IPS-20b (cell line): ENCODE results near the gene HTT-AS.

Source experiments
- H3K27ac ChIP-seq: one replicate; pipeline ENCODE4 v1.5.1; 2013; ENCODE audit warnings: low read length
- H3K27me3 ChIP-seq: 2 replicates; pipeline ENCODE4 v1.6.1; 2013; ENCODE audit warnings: mild to moderate bottlenecking, low read length, inconsistent platforms; ENCODE audit not compliant: insufficient read depth
- H3K36me3 ChIP-seq: 2 replicates; pipeline ENCODE4 v1.6.1; 2013; ENCODE audit warnings: low read depth, mild to moderate bottlenecking, inconsistent platforms, low read length, moderate library complexity; ENCODE audit not compliant: insufficient read depth
- H3K4me1 ChIP-seq: 2 replicates; pipeline ENCODE4 v1.6.1; 2013; ENCODE audit warnings: mild to moderate bottlenecking, control low read depth, inconsistent platforms, low read length, moderate library complexity; ENCODE audit not compliant: insufficient read depth
- H3K4me3 ChIP-seq: 2 replicates; pipeline ENCODE4 v1.5.1; 2013; ENCODE audit warnings: mild to moderate bottlenecking, low read length, inconsistent platforms
- H3K9ac ChIP-seq: 2 replicates; pipeline ENCODE4 v1.6.1; 2013; ENCODE audit warnings: low read depth, mild to moderate bottlenecking, inconsistent platforms, low read length, moderate library complexity
- H3K9me3 ChIP-seq: 2 replicates; pipeline ENCODE4 v1.6.1; 2013; ENCODE audit warnings: mild to moderate bottlenecking, low read depth, low read length, inconsistent platforms; ENCODE audit not compliant: insufficient read depth

Gene HTT-AS

DNA sequence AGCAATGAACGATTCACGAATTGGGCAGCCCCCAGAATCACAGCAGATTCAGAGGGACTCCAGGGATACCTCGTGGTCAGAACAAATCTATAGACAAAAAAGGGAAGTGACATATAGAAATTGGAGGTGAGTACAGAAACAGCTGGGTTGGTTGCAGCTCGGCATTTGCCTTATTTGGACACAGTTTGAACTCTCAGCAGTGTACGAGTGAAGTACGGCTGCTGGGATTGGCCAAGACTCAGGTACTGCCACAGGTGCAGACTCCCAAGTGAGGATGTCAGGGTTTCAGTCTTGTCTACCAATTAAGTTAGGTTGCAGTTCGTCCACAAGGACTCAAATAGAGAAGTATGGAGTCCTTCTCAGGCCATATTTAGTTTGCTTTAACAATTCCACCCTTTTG lies 28.2 kb downstream of the HTT-AS start:
- no peaks in the 10 kb centered on the region for H3K27me3 ChIP-seq
- no peak overlapping the region for H3K4me3 ChIP-seq
- no peak overlapping the region for H3K27ac ChIP-seq
- H3K4me1 ChIP-seq = no peaks in the 10 kb centered on the region
- H3K36me3 ChIP-seq = no peaks in the 10 kb centered on the region
- no peak overlapping the region for H3K9ac ChIP-seq
- no peaks in the 10 kb centered on the region for H3K9me3 ChIP-seq

DNA sequence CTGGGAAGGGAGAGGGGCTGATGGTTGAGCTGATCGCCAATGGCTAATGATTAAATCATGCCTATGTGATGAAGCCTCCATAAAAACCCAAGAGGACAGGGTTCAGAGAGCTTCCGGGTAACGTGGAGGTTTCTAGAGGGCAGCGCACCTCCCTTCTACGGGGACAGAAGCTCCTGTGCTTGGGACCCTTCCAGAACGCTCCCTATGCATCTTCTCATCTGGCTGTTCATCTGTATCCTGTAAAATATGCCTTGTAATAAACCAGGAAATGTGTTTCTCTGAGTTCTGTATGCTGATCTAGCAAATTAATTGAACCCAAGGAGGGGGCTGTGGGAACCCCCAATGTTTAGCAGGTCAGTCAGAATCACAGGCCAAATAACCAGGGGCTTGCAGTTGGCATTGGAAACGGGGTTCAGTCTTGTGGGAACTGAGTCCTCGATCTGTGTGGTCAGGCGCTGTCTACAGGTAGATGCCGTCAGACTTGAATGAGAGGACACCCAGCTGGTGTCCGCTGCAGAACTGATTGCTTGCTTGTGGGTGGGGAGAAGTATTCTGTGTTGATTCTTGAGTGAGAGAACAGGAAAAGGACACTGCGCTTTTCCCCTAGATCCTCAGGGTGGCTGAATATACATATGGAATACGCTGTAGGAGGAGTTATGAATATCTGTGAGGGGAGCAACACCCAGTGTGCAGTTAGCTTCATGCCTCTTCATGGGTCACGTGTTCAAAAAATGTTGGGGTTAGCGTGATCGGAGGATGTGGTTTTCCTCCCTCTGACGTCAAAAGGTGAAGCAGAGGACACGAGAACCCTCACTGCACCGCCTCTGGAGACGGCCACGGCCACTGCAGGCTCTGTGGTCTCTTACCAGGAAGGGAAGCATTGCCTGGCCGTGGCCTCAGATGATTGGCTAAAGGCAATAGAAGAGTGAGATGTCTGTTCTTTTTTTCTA lies 29.2 kb downstream of the HTT-AS start:
- Histone ChIP-seq H3K27me3 (no peaks in the 10 kb centered on the region), H3K4me1 (no peaks in the 10 kb centered on the region), H3K4me3 (no peak overlapping the region), H3K9ac (no peak overlapping the region), H3K27ac (no peak overlapping the region), H3K36me3 (no peaks in the 10 kb centered on the region), H3K9me3 (no peaks in the 10 kb centered on the region)

DNA sequence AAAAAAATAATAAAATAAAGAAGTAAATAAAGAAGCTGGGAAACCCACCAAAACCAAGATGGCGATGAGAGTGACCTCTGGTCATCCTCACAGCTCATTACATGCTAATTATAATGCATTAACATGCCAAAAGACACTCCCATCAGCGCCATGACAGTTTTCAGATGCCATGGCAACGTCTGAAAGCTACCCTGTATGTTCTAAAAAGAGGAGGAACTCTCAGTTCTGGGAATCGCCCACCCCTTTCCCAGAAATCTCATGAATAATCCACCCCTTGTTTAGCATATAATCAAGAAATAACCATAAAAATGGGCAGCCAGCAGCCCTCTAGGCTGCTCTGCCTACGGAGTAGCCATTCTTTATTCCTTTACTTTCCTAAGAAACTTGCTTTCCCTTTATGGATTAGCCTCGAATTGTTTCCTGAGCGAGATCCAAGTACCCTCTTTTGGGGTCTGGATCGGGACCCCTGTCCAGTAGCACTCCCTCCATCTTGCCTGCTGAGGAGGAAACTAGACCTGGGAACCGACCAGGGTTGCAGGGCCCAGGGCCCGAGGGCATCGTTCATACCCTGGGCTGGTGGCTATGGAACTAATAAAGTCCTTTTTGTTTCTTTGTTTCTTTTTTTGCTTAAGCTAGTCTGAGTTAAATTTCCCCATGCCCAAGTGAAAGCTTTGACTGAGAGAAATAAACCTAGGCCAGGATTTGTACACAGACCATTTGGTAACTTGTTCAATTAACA lies 30.9 kb downstream of the HTT-AS start:
- Histone ChIP-seq H3K4me1 (no peaks in the 10 kb centered on the region), H3K36me3 (no peaks in the 10 kb centered on the region), H3K9me3 (no peaks in the 10 kb centered on the region), H3K9ac (no peak overlapping the region), H3K27ac (no peak overlapping the region), H3K4me3 (no peak overlapping the region), H3K27me3 (no peaks in the 10 kb centered on the region)

DNA sequence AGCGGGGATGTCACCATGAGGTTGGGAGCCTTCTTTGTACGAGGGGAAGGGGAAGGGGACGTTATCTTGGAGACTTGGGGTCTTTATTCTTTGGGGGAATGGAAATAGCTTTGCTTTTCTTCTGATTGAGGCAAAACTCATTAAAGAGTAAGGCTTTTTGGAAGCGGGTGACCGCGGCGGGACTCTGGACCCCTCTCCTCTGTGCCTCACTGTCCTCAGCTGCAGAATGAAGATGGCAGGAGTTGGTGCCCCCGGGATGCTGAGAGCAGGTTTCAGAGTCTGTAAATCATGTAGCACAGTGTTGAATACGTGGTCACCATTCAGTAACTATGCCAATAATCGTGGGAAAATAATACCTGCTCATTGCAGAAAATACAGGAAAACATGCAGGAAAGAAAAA lies 32.1 kb downstream of the HTT-AS start:
- Histone ChIP-seq H3K4me1 (no peaks in the 10 kb centered on the region), H3K9ac (no peak overlapping the region), H3K4me3 (no peak overlapping the region), H3K36me3 (no peaks in the 10 kb centered on the region), H3K27ac (no peak overlapping the region), H3K27me3 (no peaks in the 10 kb centered on the region), H3K9me3 (no peaks in the 10 kb centered on the region)

DNA sequence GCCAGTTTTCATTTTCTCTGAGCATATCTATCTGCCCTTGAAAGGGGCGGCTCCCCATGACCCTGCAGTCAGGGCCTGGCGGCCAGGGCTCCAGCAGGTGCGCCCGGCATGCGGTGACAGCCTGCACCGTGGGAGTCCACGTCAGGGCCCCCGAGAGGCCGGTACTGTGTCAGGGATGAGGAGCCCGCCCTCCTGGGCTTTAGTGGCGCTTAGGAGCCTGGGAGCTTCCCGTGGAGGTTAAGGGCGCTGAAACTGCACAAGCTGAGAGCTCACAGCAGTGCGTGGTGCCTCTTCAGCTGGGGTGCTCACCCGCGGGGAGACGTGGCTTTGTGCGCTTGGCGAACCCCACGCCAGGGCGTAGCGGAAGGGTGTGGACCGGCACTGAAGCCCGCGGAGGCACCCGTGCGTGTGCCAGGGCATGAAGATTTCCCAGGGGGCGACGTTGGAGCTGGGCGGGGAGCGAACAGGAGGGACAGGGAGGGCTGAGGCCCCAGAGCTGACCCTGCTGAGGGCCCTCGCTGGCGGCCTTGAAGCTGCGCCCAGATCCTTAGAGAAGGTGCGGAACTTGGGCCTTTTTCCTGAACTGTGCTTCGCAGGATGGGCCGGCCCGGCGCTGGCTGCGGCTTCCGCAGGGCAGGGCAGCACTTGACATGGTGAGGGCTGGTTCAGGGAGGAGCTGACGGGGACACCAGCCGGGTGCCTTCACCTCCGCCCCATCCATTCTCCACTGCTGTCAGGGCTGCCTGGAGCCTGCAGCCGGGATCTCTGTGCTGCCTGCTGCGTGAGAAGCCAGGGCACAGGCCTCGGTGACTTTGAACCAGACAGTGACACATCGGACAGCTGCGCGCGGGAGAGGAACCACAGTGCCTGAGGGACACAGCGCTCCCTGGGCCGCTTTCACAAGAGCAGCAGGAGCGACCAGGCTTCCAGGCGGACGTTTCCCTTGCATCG lies 32.9 kb downstream of the HTT-AS start:
- no peaks in the 10 kb centered on the region for H3K36me3 ChIP-seq
- H3K4me1 ChIP-seq = no peaks in the 10 kb centered on the region
- 0 out of 2 replicates have a peak, but pooled peaks cover 4% of the 10 kb centered on the region for H3K27me3 ChIP-seq
- H3K4me3 ChIP-seq = no peak overlapping the region
- no peak overlapping the region for H3K27ac ChIP-seq
- H3K9me3 ChIP-seq = no peaks in the 10 kb centered on the region
- H3K9ac ChIP-seq = no peak overlapping the region

DNA sequence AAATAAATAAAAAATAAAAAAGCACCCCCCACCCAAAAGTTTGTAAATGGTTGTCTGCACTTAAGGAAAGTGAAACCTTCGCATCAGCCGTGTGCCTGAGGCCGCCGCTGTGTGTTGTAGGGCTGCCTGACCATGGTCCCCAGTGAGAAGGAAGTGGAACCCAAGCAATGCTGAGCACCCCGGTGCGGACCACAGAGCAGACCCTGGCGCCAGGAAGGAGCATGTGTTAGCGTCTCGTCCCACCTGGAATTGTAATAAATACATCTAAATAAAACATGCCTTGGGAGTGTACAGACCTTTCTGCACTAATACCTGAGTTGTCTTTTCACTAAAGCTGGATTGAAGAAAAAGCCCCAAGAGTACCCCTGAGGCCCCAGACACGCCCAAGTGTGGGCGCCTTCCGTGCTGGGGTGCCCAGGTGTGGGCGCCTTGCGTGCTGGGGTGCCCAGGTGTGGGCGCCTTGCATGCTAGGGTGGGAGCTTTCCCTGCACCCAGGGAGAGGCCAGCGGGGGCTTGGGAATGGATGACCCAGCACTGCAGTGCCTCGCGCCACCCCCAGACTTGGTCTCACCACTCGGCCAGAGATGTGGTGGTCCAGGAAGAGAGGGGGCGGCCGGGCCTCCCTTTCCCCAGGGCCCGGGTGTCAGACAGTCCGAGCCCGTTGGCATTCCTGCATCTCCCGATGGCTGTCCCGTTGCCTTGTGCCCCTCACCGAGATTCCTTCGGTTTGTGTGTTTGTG lies 33.7 kb downstream of the HTT-AS start:
- H3K27me3 ChIP-seq = 0 out of 2 replicates have a peak, but pooled peaks cover 4% of the 10 kb centered on the region
- no peaks in the 10 kb centered on the region for H3K36me3 ChIP-seq
- H3K9ac ChIP-seq = no peak overlapping the region
- no peak overlapping the region for H3K4me3 ChIP-seq
- H3K27ac ChIP-seq = no peak overlapping the region
- no peaks in the 10 kb centered on the region for H3K9me3 ChIP-seq
- no peaks in the 10 kb centered on the region for H3K4me1 ChIP-seq

DNA sequence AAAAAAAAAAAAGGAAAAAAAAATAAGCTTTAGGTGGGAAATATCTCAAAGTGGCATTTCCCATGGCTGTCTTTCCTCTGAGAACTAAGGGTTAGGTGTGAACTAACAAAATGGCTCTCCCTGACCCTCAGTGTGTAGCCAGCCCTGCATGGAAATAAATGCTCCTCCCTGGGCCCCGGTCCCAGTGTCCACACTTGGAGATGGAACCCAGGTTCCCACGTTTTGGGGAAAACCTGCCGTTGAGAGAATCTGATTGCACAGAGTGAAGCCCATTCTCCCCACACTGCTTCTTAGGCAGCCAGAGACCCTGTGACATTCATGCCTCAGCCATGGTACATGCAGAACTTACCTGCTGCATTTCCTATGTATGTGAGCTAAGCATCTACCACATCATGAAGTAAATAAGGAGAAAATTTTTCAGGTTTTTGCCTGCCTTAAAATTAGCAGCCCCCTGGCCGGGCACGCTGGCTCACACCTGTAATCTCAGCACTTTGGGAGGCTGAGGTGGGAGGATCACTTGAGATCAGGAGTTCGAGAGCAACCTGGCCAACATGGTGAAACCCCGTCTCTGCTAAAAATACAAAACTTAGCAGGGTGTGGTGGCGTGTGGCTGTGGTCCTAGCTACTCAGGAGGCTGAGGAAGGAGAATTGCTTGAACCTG lies 34.5 kb downstream of the HTT-AS start:
- Histone ChIP-seq H3K4me3 (no peak overlapping the region), H3K9ac (no peak overlapping the region), H3K4me1 (no peaks in the 10 kb centered on the region), H3K9me3 (no peaks in the 10 kb centered on the region), H3K27ac (no peak overlapping the region), H3K36me3 (no peaks in the 10 kb centered on the region), H3K27me3 (0 out of 2 replicates have a peak, but pooled peaks cover 4% of the 10 kb centered on the region)

DNA sequence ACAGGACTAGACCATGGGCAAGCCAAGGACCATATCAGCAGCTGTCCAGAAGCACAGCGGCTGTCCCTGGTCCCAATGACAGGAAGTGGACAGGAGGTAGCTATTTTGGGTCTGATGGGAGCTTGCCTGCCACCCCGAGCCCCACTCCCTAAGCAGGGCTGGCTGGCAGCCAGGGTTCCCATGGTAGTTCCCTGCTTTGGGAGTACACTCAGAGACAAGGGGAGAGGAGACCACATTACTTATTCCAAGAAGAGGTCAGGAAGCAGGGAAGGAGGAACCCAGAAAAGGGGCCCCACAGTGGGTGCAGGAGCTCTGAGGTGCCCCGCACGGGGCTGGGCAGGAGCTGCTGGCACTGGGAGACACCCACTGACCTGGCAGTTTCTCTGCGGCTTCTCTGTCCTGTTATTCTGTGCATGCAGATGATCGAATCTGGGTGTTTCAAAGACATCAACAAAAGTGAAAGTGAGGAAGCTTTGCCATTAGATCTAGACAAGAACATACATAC lies 36.3 kb downstream of the HTT-AS start:
- no peaks in the 10 kb centered on the region for H3K9me3 ChIP-seq
- H3K27ac ChIP-seq = no peak overlapping the region
- H3K4me3 ChIP-seq = no peak overlapping the region
- H3K4me1 ChIP-seq = no peaks in the 10 kb centered on the region
- H3K36me3 ChIP-seq = no peaks in the 10 kb centered on the region
- 0 out of 2 replicates have a peak, but pooled peaks cover 4% of the 10 kb centered on the region for H3K27me3 ChIP-seq
- H3K9ac ChIP-seq = no peak overlapping the region

DNA sequence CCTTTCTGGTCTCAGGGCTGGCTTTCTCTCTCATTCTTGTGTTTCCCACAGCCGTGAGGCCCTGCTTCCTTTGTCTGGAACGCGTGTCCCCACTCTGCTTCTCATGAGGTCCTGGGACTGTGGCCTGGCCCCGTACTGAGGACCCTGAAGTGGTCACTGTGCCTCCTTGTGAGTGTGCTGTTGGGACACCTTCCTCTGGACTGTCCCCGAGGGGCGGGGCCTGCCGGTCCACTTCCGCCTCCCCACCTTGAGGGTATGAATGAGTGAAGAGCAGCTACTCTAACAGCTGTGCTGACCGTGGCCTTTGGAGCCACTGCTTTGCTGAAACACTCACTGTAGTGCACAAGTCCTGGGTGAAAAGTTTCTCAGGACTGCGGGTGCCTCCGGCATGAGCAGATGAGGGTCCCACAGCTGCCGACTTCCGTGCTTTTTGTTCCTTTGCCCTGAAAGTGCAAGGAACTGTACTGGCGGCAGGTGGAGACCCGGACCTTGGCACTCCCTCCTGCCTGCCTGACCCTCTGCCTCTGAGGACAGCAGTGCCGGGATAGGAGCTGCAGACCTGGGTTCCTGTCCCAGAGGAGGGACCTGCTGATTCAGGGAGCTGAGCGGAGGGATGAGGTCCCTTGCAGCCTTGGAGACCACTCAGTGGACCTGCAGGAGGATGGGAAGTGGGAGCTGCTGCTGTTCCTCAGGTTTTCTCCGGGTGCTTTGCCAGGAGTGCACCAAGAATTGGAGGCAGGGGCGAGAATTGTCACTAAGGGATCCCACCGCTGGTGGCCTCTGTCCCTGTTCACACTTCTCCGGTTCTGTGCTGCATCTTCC lies 38.0 kb downstream of the HTT-AS start:
- no peaks in the 10 kb centered on the region for H3K36me3 ChIP-seq
- no peak overlapping the region for H3K27ac ChIP-seq
- no peak overlapping the region for H3K9ac ChIP-seq
- no peaks in the 10 kb centered on the region for H3K9me3 ChIP-seq
- no peaks in the 10 kb centered on the region for H3K4me1 ChIP-seq
- H3K27me3 ChIP-seq = 0 out of 2 replicates have a peak, but pooled peaks cover 4% of the 10 kb centered on the region
- no peak overlapping the region for H3K4me3 ChIP-seq

DNA sequence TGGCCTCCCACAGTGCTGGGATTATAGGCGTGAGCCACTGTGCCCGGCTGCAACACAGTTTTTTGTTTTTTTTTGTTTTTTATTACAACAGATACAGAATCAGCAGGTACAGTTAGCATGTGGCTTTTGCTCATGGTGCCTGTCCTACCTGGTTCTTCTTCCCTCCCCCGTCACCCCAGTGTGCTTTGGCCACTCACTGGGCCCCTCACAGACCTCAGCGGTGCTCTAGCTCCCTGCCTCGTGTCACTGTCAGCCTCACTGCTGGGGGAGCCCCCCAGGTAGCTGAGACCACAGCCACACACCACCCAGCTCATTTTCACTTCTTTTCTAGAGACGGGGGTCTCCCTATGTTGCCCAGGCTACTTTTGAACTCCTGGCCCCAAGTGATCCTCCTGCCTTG lies 38.7 kb downstream of the HTT-AS start:
- no peaks in the 10 kb centered on the region for H3K9me3 ChIP-seq
- no peak overlapping the region for H3K27ac ChIP-seq
- 0 out of 2 replicates have a peak, but pooled peaks cover 4% of the 10 kb centered on the region for H3K27me3 ChIP-seq
- H3K4me3 ChIP-seq = no peak overlapping the region
- H3K36me3 ChIP-seq = no peaks in the 10 kb centered on the region
- no peaks in the 10 kb centered on the region for H3K4me1 ChIP-seq
- H3K9ac ChIP-seq = no peak overlapping the region
